Measurements from ENCODE around the gene LY6G5C.

LY6G5C gene

DNA sequence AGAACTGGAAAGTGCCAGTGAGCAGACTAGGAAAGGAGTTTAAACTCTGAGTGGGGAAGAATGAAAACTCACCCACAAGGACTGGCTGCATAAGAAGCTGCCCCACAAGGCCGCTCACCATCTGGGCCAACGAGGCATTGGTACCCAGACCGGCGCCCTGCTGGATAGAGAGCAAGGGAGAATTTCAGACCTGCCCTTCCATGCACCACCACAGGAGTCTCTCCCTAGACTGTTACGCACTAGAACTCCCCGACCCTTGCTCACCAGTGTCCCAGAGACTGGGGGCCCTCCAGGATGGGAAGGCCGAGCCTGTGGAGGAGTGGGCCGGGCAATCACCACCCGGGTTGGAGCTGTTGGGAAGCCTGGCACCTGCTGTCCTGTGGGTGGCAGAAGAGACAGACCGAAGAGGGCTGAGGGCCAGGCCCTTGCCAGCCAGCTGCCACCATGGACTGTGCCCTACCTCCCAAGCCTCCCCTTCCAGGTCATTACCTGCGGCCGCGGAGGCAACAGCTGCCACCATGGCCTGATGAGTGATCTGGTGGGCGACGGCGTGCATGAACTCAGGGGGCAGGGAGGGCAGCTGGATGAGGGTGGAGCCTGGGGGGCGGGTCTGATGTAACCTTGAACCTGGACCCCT, 36.9 kb downstream of the LY6G5C start:
- in situ Hi-C loops (cut with HindIII; ENCODE audit: low sequenced_read_pairs), result no loop called here

DNA sequence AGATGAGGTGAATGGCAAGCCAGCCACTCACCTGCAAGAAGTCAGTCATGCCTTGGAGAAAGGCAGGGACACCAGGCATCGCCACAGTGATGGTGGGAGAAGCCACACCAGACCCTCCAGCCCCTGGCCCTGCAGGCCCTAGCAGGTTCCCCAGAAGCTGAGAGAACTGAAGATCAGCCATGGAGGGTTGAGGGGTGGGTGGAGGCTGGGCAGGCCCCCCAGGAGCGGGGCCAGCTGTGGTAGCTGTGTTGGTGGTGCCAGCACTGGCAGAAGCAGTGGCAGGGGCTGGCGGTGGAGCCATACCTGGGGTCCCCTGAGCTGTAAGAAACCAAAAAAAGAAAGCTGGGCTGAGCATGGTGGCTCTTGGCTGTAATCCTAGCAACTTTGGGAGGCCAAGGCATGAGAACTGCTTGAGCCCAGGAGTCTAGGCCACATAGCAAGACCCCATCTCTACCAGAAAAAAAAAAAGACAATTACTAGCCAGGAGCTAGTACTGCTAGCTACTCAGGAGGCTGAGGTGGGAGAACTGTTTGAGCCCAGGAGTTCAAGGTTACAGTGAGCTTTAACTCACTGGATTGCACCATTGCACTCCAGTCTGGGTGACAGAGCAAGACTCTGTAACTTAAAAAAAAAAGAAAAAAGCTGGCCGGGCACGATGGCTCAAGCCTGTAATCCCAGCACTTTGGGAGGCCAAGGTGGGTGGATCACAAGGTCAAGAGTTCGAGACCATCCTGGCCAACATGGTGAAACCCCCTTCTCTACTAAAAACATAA, 37.9 kb downstream of the LY6G5C start:
- in situ Hi-C loops (cut with HindIII; ENCODE audit: low sequenced_read_pairs), result no loop called here

DNA sequence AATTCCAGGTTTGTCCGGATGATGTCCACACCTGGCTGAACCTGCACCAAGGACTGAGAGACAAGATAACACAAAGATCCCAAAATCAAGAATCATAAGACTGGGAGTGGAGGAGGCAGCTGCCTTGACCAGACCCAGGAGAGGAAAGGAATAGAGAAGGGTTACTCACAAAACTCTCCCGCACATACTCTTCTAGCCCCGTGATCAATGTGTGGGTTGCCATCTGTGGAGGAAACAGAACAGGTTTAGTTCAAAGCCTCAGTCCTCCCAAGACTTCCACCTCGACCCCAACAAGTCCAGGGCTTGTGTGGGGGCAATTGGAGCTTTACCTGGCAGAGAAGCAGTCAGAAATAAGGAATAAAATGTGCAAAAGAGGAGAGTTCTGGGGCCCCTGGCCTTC, 39.5 kb downstream of the LY6G5C start:
- in situ Hi-C loops (cut with HindIII; ENCODE audit: low sequenced_read_pairs), result no loop called here

DNA sequence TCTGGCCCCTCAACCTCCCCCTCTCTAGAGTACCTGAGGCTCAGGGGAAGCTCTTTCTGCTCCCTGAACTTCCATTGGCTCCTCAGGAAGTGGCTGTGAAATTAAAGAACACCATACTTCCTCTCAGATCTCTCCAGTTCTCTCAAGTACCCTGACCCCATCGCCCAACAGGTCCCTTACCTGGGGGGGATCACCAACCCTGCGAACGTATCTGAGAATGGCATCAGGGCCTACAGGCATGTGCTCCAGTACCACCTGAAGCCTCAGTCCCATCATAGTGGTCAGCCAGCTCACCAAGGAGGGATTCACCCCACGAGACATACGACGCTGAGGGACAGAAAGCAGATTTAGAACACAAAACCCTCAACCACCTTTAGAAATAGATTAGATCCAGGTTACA, 40.3 kb downstream of the LY6G5C start:
- in situ Hi-C loops (cut with HindIII; ENCODE audit: low sequenced_read_pairs), result no loop called here

DNA sequence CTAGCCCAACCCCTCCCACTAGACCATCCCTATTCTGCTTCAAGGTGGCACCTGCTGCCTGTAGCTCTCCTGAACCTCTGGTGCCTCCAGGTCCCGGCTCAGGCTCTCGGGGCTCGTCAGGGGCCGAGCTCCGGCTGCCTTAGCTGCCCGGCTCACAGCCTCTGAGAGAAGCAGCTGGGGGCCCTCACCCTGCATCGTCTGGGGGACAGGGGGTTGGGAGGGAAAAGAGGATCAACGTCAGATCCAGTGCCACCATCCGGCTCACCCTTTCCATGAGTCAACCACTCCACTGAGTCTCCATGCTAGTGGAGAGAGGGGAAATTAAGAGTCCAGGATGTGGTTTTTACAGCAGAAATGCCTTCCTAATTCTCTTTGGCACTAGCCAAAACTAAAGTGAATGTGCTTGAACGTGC, 41.4 kb downstream of the LY6G5C start:
- in situ Hi-C loops (cut with HindIII; ENCODE audit: low sequenced_read_pairs), result no loop called here

DNA sequence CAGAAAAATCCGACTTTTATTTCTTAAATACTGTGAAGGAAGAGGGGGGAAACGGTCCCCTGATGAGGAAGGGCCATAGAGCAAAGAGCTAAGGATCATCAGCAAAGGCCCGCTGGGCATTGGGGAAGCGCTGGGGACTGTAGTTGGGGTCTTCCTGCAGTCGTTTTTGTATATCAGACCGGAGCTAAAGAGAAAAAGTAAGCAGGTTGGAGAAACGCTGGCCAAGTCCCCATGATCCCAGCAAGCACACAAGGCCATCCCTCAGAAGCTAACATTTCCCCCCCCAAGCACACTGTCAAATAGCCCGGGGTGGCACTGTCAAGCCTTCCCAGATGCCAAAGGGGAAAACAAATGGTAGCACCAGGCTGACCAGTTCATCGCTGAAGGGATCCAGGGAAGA, 41.8 kb downstream of the LY6G5C start:
- in situ Hi-C loops (cut with HindIII; ENCODE audit: low sequenced_read_pairs), result no loop called here

DNA sequence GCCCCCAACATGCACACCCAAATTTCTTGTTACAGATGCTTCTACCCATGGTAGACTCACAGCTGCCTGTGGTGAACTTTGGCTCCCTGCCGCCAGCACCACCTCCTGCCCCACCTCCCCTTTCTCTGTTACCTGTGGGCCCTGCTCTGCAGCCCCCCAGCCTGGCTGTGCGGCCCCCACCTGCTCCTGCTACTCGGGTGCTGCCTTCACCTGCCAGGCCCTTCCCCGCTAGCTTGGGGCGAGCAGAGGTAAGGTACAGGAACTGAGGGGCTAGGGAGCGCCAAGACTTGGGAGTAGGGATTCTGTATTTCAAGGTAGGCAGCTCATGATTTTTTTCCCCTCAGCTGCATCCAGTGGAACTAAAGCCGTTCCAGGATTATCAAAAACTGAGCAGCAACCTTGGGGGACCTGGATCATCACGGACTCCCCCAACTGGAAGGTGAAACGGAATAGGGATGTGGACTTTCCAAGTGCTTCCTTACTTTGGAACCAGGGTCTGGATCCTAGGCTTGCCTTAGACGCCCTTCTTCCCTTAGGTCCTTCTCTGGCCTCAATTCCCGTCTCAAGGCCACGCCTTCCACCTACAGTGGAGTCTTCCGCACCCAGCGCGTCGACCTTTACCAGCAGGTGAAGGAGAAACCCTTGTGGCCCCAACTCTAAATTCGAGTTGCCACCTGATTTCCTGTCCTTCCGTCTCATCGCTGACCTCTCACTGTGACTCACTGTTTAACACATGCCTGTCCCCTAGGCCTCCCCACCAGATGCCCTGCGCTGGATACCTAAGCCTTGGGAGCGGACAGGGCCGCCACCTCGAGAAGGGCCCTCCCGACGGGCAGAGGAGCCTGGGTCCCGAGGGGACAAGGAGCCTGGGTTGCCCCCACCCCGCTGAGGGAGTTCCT, 43.9 kb downstream of the LY6G5C start:
- in situ Hi-C loops (cut with HindIII; ENCODE audit: low sequenced_read_pairs), result no loop called here

DNA sequence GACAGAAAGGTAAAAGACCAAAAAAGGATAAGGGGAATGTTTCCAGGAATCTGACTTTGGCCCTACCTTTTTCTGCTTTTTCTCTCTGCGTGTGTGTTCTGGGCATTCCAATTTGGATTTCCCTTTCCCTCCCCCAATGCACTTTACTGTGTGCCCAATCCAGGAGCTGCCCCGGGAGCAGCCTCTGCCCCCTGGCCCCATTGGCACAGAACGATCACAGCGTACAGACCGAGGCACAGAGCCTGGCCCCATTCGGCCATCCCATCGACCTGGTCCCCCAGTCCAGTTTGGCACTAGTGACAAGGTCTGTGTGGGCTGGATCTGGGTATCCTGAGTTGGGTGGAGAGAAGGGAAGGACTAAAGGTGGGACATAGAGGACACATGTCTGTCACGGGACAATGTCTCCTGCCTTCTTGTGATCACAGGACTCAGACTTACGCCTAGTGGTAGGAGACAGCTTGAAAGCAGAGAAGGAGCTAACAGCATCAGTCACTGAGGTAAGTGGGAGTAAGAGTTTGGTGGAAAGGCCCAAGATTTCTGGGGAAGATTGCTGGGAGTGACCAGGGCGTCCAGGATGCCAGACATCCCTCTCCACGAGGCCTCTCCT, 45.8 kb downstream of the LY6G5C start:
- in situ Hi-C loops (cut with HindIII; ENCODE audit: low sequenced_read_pairs), result no loop called here

DNA sequence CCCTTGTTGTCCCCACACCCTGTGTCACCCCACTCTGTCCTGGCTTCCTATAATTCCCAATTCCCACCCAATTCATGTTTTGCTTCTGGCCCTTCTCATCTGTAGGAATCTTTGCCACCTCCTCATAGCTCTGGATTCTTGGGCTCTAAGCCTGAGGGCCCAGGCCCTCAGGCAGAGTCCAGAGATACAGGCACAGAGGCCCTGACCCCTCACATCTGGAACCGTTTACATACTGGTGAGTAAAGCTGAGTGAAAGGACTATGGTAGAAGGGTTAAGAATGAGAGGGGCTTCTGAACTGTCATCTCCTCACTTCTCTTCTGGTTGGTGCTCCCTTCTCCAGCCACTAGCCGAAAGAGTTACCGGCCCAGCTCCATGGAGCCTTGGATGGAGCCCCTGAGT, 46.7 kb downstream of the LY6G5C start:
- in situ Hi-C loops (cut with HindIII; ENCODE audit: low sequenced_read_pairs), result no loop called here

DNA sequence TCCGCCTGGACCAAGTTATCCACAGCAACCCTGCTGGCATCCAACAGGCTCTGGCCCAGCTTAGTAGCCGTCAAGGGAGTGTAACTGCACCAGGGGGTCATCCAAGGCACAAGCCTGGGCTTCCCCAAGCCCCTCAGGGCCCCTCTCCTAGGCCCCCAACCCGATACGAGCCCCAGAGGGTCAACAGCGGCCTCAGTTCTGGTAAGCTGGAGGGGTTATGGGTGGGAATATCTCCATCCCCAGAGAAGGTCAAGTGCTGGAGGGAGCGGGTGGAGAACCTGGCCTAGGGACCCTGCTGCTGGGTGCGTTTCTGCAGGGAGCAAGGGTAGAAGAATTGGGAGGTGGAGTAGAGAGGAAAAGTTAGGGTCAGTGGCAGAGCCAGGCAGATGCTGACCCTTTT, 47.4 kb downstream of the LY6G5C start:
- in situ Hi-C loops (cut with HindIII; ENCODE audit: low sequenced_read_pairs), result no loop called here

DNA sequence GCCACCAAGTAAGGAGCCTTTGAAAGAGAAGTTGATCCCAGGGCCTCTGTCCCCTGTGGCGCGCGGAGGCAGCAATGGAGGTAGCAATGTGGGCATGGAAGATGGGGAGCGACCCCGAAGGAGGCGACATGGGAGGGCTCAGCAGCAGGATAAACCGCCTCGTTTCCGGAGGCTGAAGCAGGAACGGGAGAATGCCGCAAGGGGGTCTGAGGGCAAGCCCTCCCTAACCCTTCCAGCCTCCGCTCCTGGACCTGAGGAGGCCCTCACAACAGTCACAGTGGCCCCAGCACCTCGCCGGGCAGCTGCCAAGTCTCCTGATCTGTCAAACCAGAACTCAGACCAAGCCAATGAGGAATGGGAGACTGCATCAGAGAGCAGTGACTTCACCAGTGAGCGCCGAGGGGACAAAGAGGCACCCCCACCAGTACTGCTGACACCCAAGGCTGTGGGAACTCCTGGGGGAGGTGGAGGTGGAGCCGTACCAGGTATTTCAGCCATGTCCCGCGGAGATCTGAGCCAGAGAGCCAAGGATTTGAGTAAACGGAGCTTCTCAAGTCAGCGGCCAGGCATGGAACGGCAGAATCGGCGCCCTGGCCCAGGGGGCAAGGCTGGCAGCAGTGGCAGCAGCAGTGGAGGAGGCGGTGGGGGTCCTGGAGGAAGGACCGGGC, 48.5 kb downstream of the LY6G5C start:
- in situ Hi-C loops (cut with HindIII; ENCODE audit: low sequenced_read_pairs), result no loop called here

DNA sequence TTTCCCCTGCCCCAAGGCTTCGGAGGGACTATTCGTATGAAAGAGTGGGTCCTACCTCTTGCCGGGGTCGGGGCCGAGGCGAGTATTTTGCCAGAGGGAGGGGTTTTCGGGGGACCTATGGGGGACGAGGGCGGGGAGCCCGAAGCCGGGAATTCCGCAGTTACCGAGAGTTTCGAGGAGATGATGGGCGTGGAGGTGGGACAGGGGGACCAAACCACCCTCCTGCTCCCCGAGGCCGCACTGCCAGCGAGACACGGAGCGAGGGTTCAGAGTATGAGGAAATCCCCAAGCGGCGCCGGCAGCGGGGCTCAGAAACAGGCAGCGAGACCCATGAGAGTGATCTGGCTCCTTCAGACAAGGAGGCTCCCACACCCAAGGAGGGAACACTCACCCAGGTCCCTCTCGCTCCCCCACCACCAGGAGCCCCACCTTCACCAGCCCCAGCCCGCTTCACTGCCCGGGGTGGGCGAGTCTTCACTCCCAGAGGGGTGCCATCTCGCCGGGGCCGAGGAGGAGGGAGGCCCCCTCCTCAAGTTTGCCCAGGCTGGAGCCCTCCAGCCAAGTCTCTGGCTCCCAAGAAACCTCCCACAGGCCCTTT, 49.1 kb downstream of the LY6G5C start:
- in situ Hi-C loops (cut with HindIII; ENCODE audit: low sequenced_read_pairs), result no loop called here

DNA sequence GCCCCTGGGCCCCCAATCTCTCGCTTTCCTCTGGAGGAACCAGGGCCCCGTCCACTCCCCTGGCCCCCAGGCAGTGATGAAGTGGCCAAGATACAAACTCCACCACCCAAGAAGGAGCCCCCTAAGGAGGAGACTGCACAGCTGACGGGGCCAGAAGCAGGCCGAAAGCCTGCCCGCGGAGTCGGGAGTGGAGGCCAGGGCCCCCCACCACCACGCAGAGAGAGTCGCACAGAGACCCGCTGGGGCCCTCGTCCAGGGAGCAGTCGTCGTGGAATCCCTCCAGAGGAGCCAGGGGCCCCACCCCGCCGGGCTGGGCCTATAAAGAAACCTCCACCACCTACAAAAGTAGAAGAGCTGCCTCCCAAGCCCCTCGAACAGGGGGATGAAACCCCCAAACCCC, 49.7 kb downstream of the LY6G5C start:
- in situ Hi-C loops (cut with HindIII; ENCODE audit: low sequenced_read_pairs), result no loop called here

DNA sequence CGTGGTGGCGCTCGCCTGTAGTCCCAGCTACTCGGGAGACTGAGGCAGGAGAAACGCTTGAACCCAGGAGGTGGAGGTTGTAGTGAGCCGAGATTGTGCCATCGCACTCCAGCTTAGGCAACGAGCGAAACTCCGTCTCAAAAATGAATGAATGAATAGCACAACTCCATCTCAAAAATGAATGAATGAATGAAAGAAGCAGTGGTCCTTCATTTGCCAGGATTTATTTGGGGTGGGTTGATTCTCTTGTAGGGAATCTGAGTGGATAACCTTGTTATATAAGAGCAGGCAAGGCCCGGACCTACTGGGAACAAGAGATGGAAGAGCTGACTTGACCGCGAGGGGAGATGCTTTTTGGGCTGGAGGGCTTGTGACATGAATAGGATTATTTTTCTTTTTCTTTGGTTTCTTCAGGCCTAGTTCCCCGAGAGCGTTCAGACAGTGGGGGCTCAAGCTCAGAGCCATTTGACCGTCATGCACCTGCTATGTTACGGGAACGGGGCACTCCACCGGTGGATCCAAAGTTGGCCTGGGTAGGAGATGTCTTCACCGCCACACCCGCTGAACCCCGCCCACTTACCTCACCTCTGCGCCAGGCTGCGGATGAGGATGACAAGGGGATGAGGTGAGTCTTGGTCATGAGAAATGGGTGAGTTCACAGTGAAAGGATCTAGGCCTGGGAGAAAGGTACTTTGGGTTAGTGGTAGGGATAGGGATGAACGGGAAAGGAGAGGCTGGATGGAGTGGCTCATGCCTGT, 50.5 kb downstream of the LY6G5C start:
- in situ Hi-C loops (cut with HindIII; ENCODE audit: low sequenced_read_pairs), result no loop called here

DNA sequence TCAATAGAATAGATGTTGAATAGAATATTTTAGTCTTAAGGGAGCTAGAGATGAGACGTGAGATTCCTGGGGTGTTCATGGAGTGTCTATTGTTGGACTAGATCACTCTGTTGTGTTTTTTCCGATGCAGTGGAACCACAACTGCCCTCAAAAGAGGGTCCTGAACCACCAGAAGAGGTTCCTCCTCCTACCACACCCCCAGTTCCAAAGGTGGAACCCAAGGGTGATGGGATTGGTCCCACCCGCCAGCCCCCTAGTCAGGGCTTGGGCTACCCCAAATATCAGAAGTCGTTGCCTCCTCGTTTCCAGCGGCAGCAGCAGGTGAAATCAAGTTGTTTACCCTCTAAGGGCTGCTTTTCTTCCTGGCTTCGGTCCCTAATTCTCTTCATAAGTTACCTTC, 51.9 kb downstream of the LY6G5C start:
- in situ Hi-C loops (cut with HindIII; ENCODE audit: low sequenced_read_pairs), result no loop called here

DNA sequence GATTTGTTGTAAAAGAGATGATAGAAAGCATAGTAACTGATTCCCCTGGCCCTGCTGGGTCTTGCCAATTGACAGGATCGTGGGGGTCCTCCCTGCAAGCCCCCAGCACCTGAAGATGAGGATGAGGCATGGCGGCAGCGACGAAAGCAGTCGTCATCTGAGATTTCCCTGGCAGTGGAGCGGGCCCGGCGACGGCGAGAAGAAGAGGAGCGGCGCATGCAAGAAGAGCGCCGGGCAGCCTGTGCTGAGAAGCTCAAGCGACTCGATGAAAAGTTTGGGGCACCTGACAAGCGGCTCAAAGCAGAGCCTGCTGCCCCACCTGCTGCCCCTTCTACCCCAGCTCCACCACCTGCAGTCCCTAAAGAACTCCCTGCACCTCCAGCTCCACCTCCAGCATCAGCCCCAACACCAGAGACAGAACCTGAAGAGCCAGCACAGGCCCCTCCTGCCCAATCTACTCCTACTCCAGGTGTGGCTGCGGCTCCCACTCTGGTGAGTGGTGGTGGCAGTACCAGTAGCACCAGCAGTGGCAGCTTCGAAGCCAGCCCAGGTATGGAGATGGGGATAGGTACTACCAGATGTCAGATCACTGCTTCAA, 53.1 kb downstream of the LY6G5C start:
- in situ Hi-C loops (cut with HindIII; ENCODE audit: low sequenced_read_pairs), result no loop called here

DNA sequence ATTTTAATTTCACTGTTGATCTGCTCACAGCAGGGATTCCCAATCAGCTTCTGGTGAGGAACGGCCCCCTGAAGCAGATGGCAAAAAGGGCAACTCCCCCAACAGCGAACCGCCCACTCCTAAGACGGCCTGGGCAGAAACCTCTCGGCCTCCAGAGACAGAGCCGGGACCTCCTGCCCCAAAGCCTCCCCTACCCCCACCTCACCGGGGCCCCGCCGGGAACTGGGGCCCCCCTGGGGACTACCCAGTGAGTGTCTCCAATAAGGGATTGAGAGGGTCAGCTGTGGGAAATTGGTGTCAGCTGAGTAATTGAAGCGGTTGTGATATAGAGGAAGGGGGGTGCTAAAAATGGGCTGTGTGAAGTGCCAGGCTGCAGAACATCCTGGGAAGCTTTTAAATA, 53.9 kb downstream of the LY6G5C start:
- in situ Hi-C loops (cut with HindIII; ENCODE audit: low sequenced_read_pairs), result no loop called here
